Measurements from ENCODE around the gene SLC6A19. TPM values are rescaled to one million over a fixed set of nuclear protein-coding genes. Genes with fewer than 3 reads are reported as not detected.
A peak's percentile ranks its signal among the peaks of the same experiment; 100 is the strongest.

The SLC6A19 gene
- total RNA-seq, 1 donor from 2014 or later, result 2.2 TPM

DNA sequence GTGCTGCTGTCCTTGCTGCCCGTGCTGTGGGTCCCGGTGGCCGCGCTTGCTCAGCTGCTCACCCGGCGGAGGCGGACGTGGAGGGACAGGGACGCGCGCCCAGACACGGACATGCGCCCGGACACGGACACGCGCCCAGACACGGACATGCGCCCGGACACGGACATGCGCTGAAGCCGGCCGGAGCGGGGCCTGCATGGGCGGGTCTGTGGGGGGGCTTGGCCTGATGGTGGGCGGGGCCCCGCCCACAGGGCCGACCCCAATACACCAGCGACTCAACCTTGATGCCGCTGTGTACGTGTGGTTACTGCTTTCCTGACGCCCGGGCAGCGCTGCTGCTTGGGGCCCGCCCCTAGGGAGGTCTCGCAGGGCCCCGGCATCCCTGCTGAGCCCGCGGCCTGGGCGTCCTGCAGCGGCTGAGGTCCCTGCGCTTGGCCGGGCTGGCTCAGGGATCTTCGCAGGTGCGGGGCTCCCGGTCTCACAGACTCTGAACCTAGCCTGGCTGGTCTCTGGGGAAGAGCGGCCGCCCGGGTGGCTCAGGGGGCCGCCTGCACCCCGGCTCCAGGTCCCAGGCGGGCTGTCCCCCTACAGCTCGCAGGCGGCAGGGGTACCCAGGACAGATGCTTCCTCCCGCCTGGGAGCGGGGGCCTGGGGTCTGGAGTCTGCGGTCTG, 44.6 kb downstream of the SLC6A19 start:
- Mint-ChIP-seq H3K27me3 (peaks cover 16% of the 10 kb centered on the region), H3K4me1 (ENCODE audit: low read depth) (peaks cover 1% of the 10 kb centered on the region), H3K36me3 (ENCODE audit: insufficient read depth) (no peaks in the 10 kb centered on the region), H3K4me3 (ENCODE audit: low read depth) (no peak overlapping the region), H3K27ac (no peak overlapping the region), H3K9me3 (ENCODE audit: low read depth) (no peaks in the 10 kb centered on the region)
- TF ChIP-seq, protein P1, sequence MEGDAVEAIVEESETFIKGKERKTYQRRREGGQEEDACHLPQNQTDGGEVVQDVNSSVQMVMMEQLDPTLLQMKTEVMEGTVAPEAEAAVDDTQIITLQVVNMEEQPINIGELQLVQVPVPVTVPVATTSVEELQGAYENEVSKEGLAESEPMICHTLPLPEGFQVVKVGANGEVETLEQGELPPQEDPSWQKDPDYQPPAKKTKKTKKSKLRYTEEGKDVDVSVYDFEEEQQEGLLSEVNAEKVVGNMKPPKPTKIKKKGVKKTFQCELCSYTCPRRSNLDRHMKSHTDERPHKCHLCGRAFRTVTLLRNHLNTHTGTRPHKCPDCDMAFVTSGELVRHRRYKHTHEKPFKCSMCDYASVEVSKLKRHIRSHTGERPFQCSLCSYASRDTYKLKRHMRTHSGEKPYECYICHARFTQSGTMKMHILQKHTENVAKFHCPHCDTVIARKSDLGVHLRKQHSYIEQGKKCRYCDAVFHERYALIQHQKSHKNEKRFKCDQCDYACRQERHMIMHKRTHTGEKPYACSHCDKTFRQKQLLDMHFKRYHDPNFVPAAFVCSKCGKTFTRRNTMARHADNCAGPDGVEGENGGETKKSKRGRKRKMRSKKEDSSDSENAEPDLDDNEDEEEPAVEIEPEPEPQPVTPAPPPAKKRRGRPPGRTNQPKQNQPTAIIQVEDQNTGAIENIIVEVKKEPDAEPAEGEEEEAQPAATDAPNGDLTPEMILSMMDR (IDR thresholded peaks at IDR 0.05; ENCODE audit: unreplicated experiment), result no peak
- DNase-seq (ENCODE audit: low spot score, unreplicated experiment), result no peak

DNA sequence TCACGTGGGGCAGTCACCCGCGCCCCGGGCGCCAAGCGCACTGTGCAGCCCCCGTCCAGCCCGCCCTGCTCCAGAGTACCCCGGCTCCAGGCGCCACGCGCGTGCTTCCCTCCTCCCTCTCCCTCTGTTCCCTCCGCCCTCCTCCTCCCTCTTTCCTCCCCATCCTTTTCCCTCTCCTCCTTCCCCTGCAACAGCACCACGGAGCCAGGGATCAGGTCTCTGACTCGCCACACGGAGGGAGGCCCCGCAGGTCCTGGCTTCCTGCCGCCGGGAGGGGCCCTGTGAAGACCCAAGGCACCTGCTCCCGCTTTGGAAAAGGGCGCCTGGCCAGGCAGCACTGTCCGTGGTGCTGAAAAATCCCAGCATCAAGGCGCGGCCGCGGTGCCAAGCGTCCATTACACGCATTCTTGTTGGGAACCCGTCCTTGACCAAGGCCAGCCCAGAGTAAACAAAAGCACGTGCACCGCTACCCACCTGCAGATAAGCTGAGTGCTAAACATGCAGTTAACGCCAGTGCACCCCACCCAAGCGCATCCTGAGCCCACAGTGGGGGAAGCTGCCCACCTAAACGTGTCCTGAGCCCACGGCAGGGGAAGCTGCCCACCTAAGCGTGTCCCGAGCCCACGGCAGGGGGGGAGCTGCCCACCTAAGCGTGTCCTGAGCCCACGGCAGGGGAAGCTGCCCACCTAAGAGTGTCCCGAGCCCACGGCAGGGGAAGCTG, 45.5 kb downstream of the SLC6A19 start:
- Mint-ChIP-seq H3K36me3 (ENCODE audit: insufficient read depth) (no peaks in the 10 kb centered on the region), H3K27ac (no peak overlapping the region), H3K4me1 (ENCODE audit: low read depth) (peaks cover 2% of the 10 kb centered on the region), H3K4me3 (ENCODE audit: low read depth) (no peak overlapping the region), H3K27me3 (peaks cover 16% of the 10 kb centered on the region), H3K9me3 (ENCODE audit: low read depth) (no peaks in the 10 kb centered on the region)
- TF ChIP-seq, protein P1 (IDR thresholded peaks at IDR 0.05; ENCODE audit: unreplicated experiment), result no peak
- DNase-seq (ENCODE audit: low spot score, unreplicated experiment), result peak; percentile 83

DNA sequence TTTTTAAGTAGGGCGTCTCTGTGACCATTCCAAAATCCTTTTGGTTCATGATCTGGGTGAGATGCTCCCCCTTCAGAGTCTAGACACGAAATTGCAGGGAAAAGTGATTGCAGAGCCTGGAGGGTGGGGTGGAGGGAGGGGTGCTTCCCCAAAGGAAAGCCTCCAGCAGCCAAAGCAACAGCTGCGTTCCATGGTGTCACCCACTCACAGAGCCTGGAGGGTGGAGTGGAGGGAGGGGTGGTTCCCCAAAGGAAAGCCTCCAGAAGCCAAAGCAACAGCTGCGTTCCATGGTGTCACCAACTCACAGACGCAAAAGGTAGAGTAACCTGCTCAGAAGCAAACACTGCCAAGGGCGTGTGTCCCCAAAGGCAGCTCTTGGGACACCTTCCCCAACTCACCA, 46.4 kb downstream of the SLC6A19 start:
- peaks cover 2% of the 10 kb centered on the region for H3K4me1 Mint-ChIP-seq (ENCODE audit: low read depth)
- H3K4me3 Mint-ChIP-seq (ENCODE audit: low read depth), result no peak overlapping the region
- DNase-seq (ENCODE audit: low spot score, unreplicated experiment), result no peak
- H3K27ac Mint-ChIP-seq, result no peak overlapping the region
- no peaks in the 10 kb centered on the region for H3K9me3 Mint-ChIP-seq (ENCODE audit: low read depth)
- TF ChIP-seq, protein P1 (IDR thresholded peaks at IDR 0.05; ENCODE audit: unreplicated experiment), result no peak
- peaks cover 16% of the 10 kb centered on the region for H3K27me3 Mint-ChIP-seq
- no peaks in the 10 kb centered on the region for H3K36me3 Mint-ChIP-seq (ENCODE audit: insufficient read depth)

DNA sequence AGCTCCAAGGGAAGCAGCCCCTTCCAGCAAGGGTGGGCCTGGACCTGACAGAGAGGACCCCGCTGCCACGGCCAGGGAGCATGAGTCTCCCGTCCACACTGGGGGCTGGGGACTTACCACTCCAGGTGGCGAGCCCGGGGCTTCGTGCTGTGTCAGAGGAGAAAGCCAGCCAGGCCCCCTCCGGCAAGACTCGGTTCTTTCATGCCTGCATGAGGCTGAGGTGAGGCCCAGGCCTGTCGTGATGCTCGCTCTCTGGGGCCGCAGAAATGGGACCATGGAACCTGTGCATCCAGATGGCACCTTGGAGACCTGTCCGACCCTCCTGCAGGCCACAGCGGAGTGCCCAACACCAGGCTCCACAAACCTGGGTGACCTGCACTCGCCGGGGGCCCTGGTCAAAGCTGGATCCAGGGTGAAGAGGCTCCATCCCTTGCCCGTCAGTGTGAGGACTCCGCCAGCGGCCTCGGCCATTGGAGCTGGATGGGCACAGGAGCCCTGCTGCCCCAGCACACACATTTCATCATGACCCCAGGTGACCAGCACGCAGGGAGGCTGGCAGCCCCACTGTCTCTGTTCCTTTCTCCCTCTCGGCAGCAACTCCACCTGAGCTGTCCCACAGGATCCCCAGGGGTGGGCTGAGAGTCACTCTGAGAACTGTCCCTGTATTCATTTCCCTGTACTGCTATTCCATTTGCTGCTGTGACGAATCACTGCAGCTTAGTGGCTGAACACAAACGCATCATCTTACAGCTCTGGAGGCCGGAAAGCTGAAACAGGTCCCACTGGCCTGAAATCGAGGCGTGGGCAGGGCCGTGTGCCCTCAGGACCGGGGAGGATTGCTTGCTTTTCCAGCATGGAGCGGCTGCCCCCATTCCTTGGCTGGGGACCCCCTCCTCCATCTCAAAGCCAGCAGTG, 48.2 kb downstream of the SLC6A19 start:
- TF ChIP-seq, protein P1 (IDR thresholded peaks at IDR 0.05; ENCODE audit: unreplicated experiment), result no peak
- H3K9me3 Mint-ChIP-seq (ENCODE audit: low read depth), result no peaks in the 10 kb centered on the region
- DNase-seq (ENCODE audit: low spot score, unreplicated experiment), result no peak
- H3K27me3 Mint-ChIP-seq, result peaks cover 16% of the 10 kb centered on the region
- no peak overlapping the region for H3K4me3 Mint-ChIP-seq (ENCODE audit: low read depth)
- peaks cover 1% of the 10 kb centered on the region for H3K4me1 Mint-ChIP-seq (ENCODE audit: low read depth)
- H3K36me3 Mint-ChIP-seq (ENCODE audit: insufficient read depth), result no peaks in the 10 kb centered on the region
- no peak overlapping the region for H3K27ac Mint-ChIP-seq
